ENCODE data around the gene TDP1. TPM values are rescaled to one million over a fixed set of nuclear protein-coding genes. Genes with fewer than 3 reads are reported as not detected.

The TDP1 gene
- total and polyA plus RNA-seq, 2 experiments from 2014 or later = 23.0 to 63.6 TPM

DNA sequence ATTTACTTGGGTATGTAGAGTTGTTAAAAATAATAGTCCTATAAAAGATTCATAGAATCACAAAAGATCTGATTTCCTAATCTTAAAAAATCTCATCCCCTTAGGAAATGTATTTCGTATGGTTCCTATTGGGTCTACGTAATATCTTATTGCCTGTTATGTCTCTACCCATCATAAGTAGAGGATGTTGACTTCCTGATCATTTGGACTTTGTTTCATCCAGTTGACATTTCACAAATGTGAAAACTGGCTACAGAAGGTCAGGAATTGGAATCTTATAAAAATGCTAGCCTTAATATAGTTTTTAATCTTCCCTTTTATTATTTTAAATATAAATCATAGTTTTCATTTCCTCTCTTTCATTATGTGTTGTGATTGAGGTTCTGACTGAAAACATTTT, 45.2 kb downstream of the TDP1 start:
- no peak for TF ChIP-seq POLR2AphosphoS5 (IDR thresholded peaks at IDR 0.05; ENCODE audit: low read depth)
- TF ChIP-seq ZNF114 (CRISPR knock-in tag; IDR thresholded peaks at IDR 0.05) = no peak
- TF ChIP-seq ZNF462 (CRISPR knock-in tag; IDR thresholded peaks at IDR 0.05) = no peak
- TF ChIP-seq ZNF331 (CRISPR knock-in tag; IDR thresholded peaks at IDR 0.05; ENCODE audit: low read depth) = no peak
- TF ChIP-seq CTCF (conservative IDR thresholded peaks at IDR 0.05; ENCODE audit: low read depth in 2 of 2) = no peak
- no peak for TF ChIP-seq STAT1 (IDR thresholded peaks at IDR 0.05; ENCODE audit: unreplicated experiment)
- TF ChIP-seq EZH2phosphoT487 (IDR thresholded peaks at IDR 0.05; ENCODE audit: unreplicated experiment) = no peak
- TF ChIP-seq, protein P1, sequence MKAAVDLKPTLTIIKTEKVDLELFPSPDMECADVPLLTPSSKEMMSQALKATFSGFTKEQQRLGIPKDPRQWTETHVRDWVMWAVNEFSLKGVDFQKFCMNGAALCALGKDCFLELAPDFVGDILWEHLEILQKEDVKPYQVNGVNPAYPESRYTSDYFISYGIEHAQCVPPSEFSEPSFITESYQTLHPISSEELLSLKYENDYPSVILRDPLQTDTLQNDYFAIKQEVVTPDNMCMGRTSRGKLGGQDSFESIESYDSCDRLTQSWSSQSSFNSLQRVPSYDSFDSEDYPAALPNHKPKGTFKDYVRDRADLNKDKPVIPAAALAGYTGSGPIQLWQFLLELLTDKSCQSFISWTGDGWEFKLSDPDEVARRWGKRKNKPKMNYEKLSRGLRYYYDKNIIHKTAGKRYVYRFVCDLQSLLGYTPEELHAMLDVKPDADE (IDR thresholded peaks at IDR 0.05) = no peak
- no peak for TF ChIP-seq NANOG (IDR thresholded peaks at IDR 0.05; ENCODE audit: borderline replicate concordance)
- no peak for TF ChIP-seq CREB1 (CRISPR knock-in tag; IDR thresholded peaks at IDR 0.05; ENCODE audit: low read depth)
- no peak for TF ChIP-seq JUNB (IDR thresholded peaks at IDR 0.05; ENCODE audit: unreplicated experiment)
- TF ChIP-seq EZH2 (IDR thresholded peaks at IDR 0.05; ENCODE audit: low read depth, unreplicated experiment) = no peak
- TF ChIP-seq, protein P2, sequence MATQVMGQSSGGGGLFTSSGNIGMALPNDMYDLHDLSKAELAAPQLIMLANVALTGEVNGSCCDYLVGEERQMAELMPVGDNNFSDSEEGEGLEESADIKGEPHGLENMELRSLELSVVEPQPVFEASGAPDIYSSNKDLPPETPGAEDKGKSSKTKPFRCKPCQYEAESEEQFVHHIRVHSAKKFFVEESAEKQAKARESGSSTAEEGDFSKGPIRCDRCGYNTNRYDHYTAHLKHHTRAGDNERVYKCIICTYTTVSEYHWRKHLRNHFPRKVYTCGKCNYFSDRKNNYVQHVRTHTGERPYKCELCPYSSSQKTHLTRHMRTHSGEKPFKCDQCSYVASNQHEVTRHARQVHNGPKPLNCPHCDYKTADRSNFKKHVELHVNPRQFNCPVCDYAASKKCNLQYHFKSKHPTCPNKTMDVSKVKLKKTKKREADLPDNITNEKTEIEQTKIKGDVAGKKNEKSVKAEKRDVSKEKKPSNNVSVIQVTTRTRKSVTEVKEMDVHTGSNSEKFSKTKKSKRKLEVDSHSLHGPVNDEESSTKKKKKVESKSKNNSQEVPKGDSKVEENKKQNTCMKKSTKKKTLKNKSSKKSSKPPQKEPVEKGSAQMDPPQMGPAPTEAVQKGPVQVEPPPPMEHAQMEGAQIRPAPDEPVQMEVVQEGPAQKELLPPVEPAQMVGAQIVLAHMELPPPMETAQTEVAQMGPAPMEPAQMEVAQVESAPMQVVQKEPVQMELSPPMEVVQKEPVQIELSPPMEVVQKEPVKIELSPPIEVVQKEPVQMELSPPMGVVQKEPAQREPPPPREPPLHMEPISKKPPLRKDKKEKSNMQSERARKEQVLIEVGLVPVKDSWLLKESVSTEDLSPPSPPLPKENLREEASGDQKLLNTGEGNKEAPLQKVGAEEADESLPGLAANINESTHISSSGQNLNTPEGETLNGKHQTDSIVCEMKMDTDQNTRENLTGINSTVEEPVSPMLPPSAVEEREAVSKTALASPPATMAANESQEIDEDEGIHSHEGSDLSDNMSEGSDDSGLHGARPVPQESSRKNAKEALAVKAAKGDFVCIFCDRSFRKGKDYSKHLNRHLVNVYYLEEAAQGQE (IDR thresholded peaks at IDR 0.05; ENCODE audit: unreplicated experiment) = no peak
- no peak overlapping the region for H3K4me3 Mint-ChIP-seq
- no peak for ATAC-seq
- Histone ChIP-seq H4K20me1 (replicated peaks; ENCODE audit: insufficient read depth) (no peaks in the 10 kb centered on the region; the same call in none of the 2 replicates), H3F3A (replicated peaks; ENCODE audit: low read depth) (no peaks in the 10 kb centered on the region), H3K27ac (ENCODE audit: low read depth) (no peak overlapping the region), H3K79me2 (replicated peaks; ENCODE audit: insufficient read depth) (no peaks in the 10 kb centered on the region), H3K9me2 (ENCODE audit: insufficient read depth) (no peaks in the 10 kb centered on the region), H3K4me3 (no peak overlapping the region), H3K27me3 (ENCODE audit: insufficient read depth) (no peaks in the 10 kb centered on the region), H2AFZ (no peak overlapping the region), H3K4me2 (no peak overlapping the region), H3K36me3 (ENCODE audit: insufficient read depth) (peaks cover 12% of the 10 kb centered on the region), H3K4me1 (ENCODE audit: insufficient read depth) (no peaks in the 10 kb centered on the region)
- H3K4me1 Mint-ChIP-seq = no peaks in the 10 kb centered on the region
- H3K27ac Mint-ChIP-seq = no peak overlapping the region
- H3K36me3 Mint-ChIP-seq (ENCODE audit: low read depth) = peaks cover 20% of the 10 kb centered on the region
- no peaks in the 10 kb centered on the region for H3K9me3 Mint-ChIP-seq
- H3K27me3 Mint-ChIP-seq (ENCODE audit: insufficient read depth, low read depth, poor library complexity) = no peaks in the 10 kb centered on the region
- DNase-seq (ENCODE audit: low spot score) = no peak
